ENCODE measurements around the gene RAD17. TPM values are rescaled to one million over a fixed set of nuclear protein-coding genes. Genes with fewer than 3 reads are reported as not detected.

Gene RAD17
- total and polyA plus RNA-seq, 2 of the 8 experiments (the other 6 are each of a cell fraction or from before 2014, with no cell fraction given) = 12.9 to 28.1 TPM

GRCh38 chr5:69404659-69405330 lies 35.2 kb downstream of the RAD17 start (continued):
- TF ChIP-seq CHD7 (IDR thresholded peaks at IDR 0.05; ENCODE audit: insufficient replicate concordance, low read length) = no peak
- TF ChIP-seq POU5F1 (IDR thresholded peaks at IDR 0.05; ENCODE audit: low read depth, low read length) = no peak
- TF ChIP-seq EP300 (IDR thresholded peaks at IDR 0.05; ENCODE audit: borderline replicate concordance in 1 of 2, low read depth in 2 of 2, low read length in 2 of 2) = no peak
- no peak for TF ChIP-seq SIX5 (IDR thresholded peaks at IDR 0.05; ENCODE audit: low read depth, low read length)
- no peak for TF ChIP-seq HDAC6 (IDR thresholded peaks at IDR 0.05; ENCODE audit: low read depth, low read length)
- TF ChIP-seq FOSL1 (IDR thresholded peaks at IDR 0.05; ENCODE audit: insufficient read depth, low read depth, low read length) = no peak
- no peak for TF ChIP-seq BRCA1 (IDR thresholded peaks at IDR 0.05; ENCODE audit: low read depth, low read length)
- no peak for TF ChIP-seq RBBP5 (IDR thresholded peaks at IDR 0.05; ENCODE audit: borderline replicate concordance, low read depth, low read length)
